ENCODE measurements around the gene KLHL14. TPM values are rescaled to one million over a fixed set of nuclear protein-coding genes. Genes with fewer than 3 reads are reported as not detected.

KLHL14 gene
- total and polyA plus RNA-seq, 2 experiments from 2014 or later: 0.44 to 1.9 TPM

- no peak for TF ChIP-seq REST (IDR thresholded peaks at IDR 0.05; ENCODE audit: unreplicated experiment)
- no peak for TF ChIP-seq STAT1 (IDR thresholded peaks at IDR 0.05; ENCODE audit: unreplicated experiment)
- TF ChIP-seq NANOG (IDR thresholded peaks at IDR 0.05; ENCODE audit: borderline replicate concordance): no peak
- no peak for TF ChIP-seq EZH2 (IDR thresholded peaks at IDR 0.05; ENCODE audit: low read depth, unreplicated experiment)
- TF ChIP-seq ZNF114 (CRISPR knock-in tag; IDR thresholded peaks at IDR 0.05): no peak
Measured at GRCh38 chr18:32776561-32776960, 3.7 kb upstream of the KLHL14 start (continued).

- no peaks in the 10 kb centered on the region for H3K9me3 Mint-ChIP-seq
- H3K36me3 Mint-ChIP-seq (ENCODE audit: low read depth): no peaks in the 10 kb centered on the region
- Histone ChIP-seq H3F3A (replicated peaks; ENCODE audit: low read depth) (peaks cover 6% of the 10 kb centered on the region; the same call in 1 of the 2 replicates), H3K36me3 (ENCODE audit: insufficient read depth) (no peaks in the 10 kb centered on the region), H4K20me1 (replicated peaks; ENCODE audit: insufficient read depth) (no peaks in the 10 kb centered on the region), H3K4me3 (no peak overlapping the region), H2AFZ (no peak overlapping the region), H3K4me1 (ENCODE audit: insufficient read depth) (peaks cover 33% of the 10 kb centered on the region), H3K79me2 (replicated peaks; ENCODE audit: insufficient read depth) (no peaks in the 10 kb centered on the region), H3K27ac (ENCODE audit: low read depth) (no peak overlapping the region), H3K9me2 (ENCODE audit: insufficient read depth) (no peaks in the 10 kb centered on the region), H3K27me3 (ENCODE audit: insufficient read depth) (peaks cover 43% of the 10 kb centered on the region), H3K4me2 (peak overlapping the region; percentile 65; the same call in 1 of the 2 replicates)
- TF ChIP-seq CTCF (conservative IDR thresholded peaks at IDR 0.05; ENCODE audit: low read depth in 2 of 2): no peak
- DNase-seq (ENCODE audit: low spot score): no peak
- no peak overlapping the region for H3K4me3 Mint-ChIP-seq
- ATAC-seq: no peak
- H3K27ac Mint-ChIP-seq: no peak overlapping the region
- peaks cover 30% of the 10 kb centered on the region for H3K27me3 Mint-ChIP-seq (ENCODE audit: insufficient read depth, low read depth, poor library complexity)
- peaks cover 35% of the 10 kb centered on the region for H3K4me1 Mint-ChIP-seq
Measured at GRCh38 chr18:32775628-32776027, 2.8 kb upstream of the KLHL14 start.

- no peaks in the 10 kb centered on the region; the same call in 2 of the 3 replicates for H3K9me3 Mint-ChIP-seq
- no peaks in the 10 kb centered on the region for H3K79me2 ChIP-seq (replicated peaks; ENCODE audit: insufficient read depth)
- no peaks in the 10 kb centered on the region for H3K36me3 Mint-ChIP-seq (ENCODE audit: low read depth)
- H2AFZ ChIP-seq: no peak overlapping the region
- H3K4me3 Mint-ChIP-seq: peak overlapping the region; percentile 92
- peaks cover 64% of the 10 kb centered on the region for H3K27me3 ChIP-seq (ENCODE audit: insufficient read depth)
- no peaks in the 10 kb centered on the region for H4K20me1 ChIP-seq (replicated peaks; ENCODE audit: insufficient read depth)
- H3K27me3 Mint-ChIP-seq (ENCODE audit: insufficient read depth, low read depth, poor library complexity): peaks cover 45% of the 10 kb centered on the region
- H3K9me2 ChIP-seq (ENCODE audit: insufficient read depth): no peaks in the 10 kb centered on the region
- peak overlapping the region; percentile 99 for H3K4me2 ChIP-seq
- ATAC-seq: no peak
- no peaks in the 10 kb centered on the region for H3K36me3 ChIP-seq (ENCODE audit: insufficient read depth)
- no peak for DNase-seq (ENCODE audit: low spot score)
- no peak overlapping the region for H3K27ac ChIP-seq (ENCODE audit: low read depth)
- peaks cover 42% of the 10 kb centered on the region for H3K4me1 ChIP-seq (ENCODE audit: insufficient read depth)
- H3K27ac Mint-ChIP-seq: no peak overlapping the region
- H3F3A ChIP-seq (replicated peaks; ENCODE audit: low read depth): peaks cover 9% of the 10 kb centered on the region; the same call in 1 of the 2 replicates
- peak overlapping the region; percentile 88 for H3K4me3 ChIP-seq
- H3K4me1 Mint-ChIP-seq: peaks cover 44% of the 10 kb centered on the region
- no peak for TF ChIP-seq ZNF462 (CRISPR knock-in tag; IDR thresholded peaks at IDR 0.05)
- no peak for TF ChIP-seq NANOG (IDR thresholded peaks at IDR 0.05; ENCODE audit: borderline replicate concordance)
- TF ChIP-seq JUNB (IDR thresholded peaks at IDR 0.05; ENCODE audit: unreplicated experiment): no peak
- TF ChIP-seq STAT1 (IDR thresholded peaks at IDR 0.05; ENCODE audit: unreplicated experiment): no peak
Measured at GRCh38 chr18:32773382-32773712, 524 bp upstream of the KLHL14 start.

Measured in GM23338 (cell line).